AG09319 (cell line): Measurements from ENCODE around the gene SCYGR1.

Source experiments
- DNase-seq: peaks from one replicate; pipeline ENCODE4 v3.0.0-alpha.2; 2010; ENCODE audit warnings: low read depth; ENCODE audit errors: extremely low read depth
- TF ChIP-seq, protein P1 (sequence below): IDR thresholded peaks from 2 replicates; pipeline ENCODE4 v1.5.1; 2011; ENCODE audit warnings: low read depth, mild to moderate bottlenecking, inconsistent platforms, low read length, moderate library complexity

The SCYGR1 gene

DNA sequence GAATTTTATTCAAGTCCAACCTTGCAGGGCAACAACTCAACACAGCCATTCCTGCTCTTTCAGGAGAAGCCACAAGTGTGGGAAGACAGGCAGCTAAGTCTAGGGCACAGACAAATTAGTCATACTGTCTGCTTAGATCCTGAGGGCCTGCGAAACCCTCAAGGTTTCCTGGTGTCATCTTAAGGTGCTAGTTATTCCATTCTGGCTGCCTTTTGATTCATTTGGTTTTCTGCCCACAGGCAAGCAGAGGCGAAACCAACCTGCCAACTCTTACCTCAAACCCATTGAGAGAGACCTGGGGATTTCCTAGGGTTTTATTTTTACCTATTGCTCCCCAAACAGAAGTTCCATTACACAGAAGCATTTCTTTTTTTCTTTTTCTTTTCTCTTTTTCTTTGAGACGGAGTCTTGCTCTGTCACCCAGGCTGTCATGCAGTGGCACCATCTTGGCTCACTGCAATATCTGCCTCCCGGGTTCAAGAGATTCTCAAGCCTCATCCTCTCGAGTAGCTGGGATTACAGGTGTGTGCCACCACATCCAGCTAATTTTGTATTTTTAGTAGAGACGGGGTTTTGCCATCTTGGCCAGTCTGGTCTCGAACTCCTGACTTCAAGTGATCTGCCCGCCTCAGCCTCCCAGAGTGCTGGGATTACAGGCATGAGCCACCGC lies 23.7 kb upstream of the SCYGR1 start:
- TF ChIP-seq, protein P1, sequence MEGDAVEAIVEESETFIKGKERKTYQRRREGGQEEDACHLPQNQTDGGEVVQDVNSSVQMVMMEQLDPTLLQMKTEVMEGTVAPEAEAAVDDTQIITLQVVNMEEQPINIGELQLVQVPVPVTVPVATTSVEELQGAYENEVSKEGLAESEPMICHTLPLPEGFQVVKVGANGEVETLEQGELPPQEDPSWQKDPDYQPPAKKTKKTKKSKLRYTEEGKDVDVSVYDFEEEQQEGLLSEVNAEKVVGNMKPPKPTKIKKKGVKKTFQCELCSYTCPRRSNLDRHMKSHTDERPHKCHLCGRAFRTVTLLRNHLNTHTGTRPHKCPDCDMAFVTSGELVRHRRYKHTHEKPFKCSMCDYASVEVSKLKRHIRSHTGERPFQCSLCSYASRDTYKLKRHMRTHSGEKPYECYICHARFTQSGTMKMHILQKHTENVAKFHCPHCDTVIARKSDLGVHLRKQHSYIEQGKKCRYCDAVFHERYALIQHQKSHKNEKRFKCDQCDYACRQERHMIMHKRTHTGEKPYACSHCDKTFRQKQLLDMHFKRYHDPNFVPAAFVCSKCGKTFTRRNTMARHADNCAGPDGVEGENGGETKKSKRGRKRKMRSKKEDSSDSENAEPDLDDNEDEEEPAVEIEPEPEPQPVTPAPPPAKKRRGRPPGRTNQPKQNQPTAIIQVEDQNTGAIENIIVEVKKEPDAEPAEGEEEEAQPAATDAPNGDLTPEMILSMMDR, result no peak
- DNase-seq, result no peak

DNA sequence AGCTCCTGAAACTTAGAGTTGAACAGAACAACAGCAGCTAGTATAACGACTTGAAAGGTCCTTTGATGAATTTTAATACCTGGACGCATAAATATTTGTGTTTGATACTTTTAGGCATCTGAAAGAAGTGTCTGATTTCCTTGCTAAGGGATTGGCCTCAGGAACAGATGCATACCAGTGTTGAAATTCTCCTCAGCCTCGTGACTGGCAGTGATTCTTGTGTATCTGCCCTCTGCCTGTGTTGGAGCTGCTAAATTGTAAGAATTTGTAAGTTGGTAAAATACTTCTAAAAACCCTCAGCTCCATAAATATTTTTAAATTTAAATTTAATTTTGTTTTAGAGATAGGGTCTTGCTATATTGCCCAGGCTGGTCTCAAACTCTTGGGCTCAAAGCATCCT lies 22.4 kb upstream of the SCYGR1 start:
- TF ChIP-seq, protein P1, result no peak
- no peak for DNase-seq

DNA sequence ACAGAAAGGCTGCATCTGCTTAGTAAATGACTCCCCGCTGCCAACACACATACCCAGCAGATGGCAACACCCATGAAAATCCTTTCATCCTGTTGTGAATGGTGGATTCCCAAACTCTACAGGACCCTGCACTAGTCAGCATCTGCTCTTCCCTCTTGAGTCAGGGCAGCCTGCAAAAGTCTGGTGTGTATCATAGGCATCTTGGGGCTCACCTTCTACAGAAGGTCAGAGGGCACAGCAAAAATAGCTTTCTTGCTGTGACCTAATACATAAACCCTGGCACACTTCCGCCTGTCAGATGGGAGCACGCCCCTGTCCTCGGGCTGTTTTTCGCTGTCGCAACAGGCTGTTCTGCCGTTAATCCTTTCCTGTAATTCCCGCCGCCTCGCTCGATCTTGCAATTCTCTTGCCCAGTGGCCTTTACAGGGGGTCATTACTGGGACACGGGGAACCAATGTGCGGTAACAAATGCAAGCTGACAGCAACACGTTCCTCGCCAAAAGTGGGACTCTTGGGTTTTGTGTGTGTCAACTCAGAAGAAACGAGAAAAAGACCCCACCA lies 19.9 kb upstream of the SCYGR1 start:
- no peak for DNase-seq
- TF ChIP-seq, protein P1, result no peak

DNA sequence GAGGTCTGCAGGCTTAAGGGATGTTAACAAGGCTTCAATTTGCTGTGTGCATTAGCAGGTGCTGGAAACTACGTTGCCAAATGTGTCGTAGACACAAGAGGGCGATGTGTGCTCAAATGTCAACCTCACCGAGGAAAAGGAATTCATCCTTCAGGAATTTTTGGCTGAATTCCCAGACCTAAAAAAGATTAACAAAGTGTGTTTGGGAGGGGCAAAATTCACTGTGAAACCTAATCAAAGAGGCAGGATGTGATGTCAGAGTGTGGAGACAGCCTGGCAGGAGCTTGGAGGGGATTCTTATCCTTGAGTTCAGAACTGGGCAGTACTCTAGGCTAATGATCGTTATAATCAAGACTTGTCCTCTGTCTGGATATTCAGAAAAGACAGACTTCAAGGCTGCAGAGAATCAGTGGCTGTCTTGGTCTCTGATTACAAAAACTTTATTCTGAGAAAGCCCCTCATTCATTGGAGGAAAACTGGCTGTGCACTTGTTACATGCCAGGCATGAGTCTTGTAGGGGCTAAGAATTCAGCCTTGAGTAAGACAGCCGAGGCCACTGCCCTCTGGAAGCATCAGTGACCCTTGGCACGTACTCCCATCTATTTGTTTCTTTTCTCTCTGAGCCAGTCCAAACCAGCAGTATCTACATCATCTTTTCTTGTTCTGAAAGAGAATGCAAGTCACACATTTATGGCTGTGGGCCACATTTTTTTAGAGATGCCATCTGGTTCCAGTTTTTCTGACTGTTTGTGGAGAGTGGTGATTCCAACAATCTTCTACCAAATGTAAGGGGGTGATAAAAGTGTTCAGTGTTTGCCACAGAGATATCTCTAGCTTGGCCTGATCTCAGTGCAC lies 18.7 kb upstream of the SCYGR1 start:
- DNase-seq, result peak; percentile 96
- TF ChIP-seq, protein P1, result peak; percentile 74

DNA sequence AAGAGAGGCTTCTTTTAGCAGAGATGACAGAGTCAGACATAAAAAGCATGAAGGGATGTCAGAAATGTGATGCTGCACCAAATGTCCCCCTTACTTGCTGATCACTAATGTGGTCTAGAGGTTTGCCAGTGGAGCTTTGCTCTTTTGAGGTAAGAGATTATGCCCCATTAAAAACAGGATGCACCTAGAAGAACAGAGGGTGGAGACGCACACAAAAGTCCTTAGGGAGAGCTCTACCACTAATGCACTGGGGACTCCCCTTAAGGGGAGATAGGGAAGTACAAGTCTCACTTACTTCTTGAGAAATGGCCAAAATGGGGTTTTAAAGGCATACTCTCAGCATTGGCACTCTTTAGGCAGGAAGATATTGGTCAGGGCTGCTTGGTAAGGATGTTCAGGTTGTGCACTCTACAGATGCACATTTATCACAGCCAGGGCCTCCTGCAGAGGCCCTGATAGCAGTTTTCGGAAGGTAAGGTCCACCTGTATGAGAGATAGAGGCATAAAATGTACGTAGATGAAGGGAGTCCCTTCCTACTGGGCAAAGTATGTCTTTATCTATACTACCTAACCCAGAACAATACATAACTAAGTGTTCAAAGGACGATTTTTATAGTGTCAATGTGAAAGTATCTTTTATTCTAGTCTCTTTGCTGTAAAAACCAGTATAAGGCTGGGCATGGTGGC lies 17.0 kb upstream of the SCYGR1 start:
- TF ChIP-seq, protein P1, result no peak
- DNase-seq, result no peak

DNA sequence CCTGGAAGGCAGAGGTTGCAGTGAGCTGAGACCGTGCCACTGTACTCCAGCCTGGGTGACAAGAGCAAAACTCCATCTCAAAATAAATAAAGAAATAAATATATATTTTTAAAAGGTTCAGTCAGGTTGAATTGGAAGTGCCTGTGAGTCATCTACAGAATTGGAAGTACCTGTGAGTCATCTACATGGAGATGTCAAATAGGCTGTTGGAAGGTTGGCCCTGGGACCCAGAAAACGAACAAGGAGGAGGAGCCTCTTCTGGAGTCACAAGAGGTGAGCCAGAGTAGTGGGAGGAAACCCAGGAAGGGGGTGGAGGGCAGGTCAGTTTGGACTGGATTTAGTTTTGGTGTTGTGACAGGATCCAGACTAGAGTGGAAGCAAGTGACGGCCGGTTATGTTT lies 15.2 kb upstream of the SCYGR1 start:
- TF ChIP-seq, protein P1, result no peak
- no peak for DNase-seq

DNA sequence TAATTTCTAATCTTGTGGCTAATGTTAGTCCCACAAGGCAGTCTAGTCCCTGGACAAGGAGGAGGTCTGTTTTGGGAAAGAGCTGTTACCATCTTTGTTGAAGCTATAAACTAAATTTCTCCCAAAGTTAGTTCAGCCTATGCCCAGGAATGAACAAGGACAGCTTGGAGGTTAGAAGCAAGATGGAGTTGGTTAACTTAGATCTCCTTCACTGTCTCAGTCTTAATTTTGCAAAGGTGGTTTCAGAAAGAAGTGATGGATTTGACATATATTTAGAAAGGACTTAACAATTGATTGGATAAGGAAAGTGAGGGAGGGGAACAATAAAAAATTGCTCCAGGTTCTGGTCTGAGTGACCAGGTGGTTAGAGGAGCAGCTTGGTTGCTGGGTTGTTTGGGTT lies 14.6 kb upstream of the SCYGR1 start:
- no peak for DNase-seq

More for the DNA sequence above, 14.6 kb upstream of the SCYGR1 start:
- TF ChIP-seq, protein P1, result no peak
